H1 (cell line): Measurements from ENCODE around the gene PM20D1.

Source experiments
- CTCF ChIP-seq, 3 experiments: IDR thresholded peaks; 1 replicate in 2 of 3; 2 replicates in 1 of 3; pipeline versions ENCODE4 v1.5.1 to v1.6.1; 2011; ENCODE audit warnings: low read length in 3 of 3, mild to moderate bottlenecking in 3 of 3, inconsistent platforms in 2 of 3, low read depth in 1 of 3, moderate library complexity in 1 of 3; ENCODE audit not compliant: insufficient read depth in 1 of 3; ENCODE audit errors: control extremely low read depth in 1 of 3
- GTF2F1 ChIP-seq: IDR thresholded peaks from 2 replicates; pipeline ENCODE4 v1.6.1; 2012; ENCODE audit warnings: low read depth, low read length, improper control_type of control experiment, borderline replicate concordance
- PHF8 ChIP-seq: fragments of 200-600 bp; sonication (generic); conservative IDR thresholded peaks from 2 replicates; pipeline ENCODE4 v1.7.1; 2012; ENCODE audit warnings: low read depth, mild to moderate bottlenecking, inconsistent platforms, low read length, moderate library complexity
- POLR2A ChIP-seq, 2 experiments: IDR thresholded peaks; 1 replicate in 1 of 2; 2 replicates in 1 of 2; pipeline ENCODE4 v1.6.1; 2011; ENCODE audit warnings: low read depth in 2 of 2, low read length in 2 of 2, mild to moderate bottlenecking in 2 of 2; ENCODE audit errors: control extremely low read depth in 1 of 2
- POLR2AphosphoS5 ChIP-seq: IDR thresholded peaks from 2 replicates; pipeline ENCODE4 v1.6.1; 2011; ENCODE audit warnings: low read depth, low read length
- ZNF274 ChIP-seq: IDR thresholded peaks from 2 replicates; pipeline ENCODE4 v1.7.0; 2012; ENCODE audit warnings: low read length, borderline replicate concordance; ENCODE audit errors: extremely low read depth

- TF ChIP-seq POLR2AphosphoS5 (no peak), CTCF (IDR thresholded peaks at IDR 0.05; ENCODE audit: control extremely low read depth in 1 of 3, insufficient read depth in 1 of 3, low read depth in 1 of 3, low read length in 3 of 3) (no peak), GTF2F1 (no peak), POLR2A (IDR thresholded peaks at IDR 0.05; ENCODE audit: control extremely low read depth in 1 of 2, low read depth in 2 of 2, low read length in 2 of 2) (no peak), ZNF274 (no peak), PHF8 (no peak)
These were observed 20.3 kb upstream of the PM20D1 start for GRCh38 chr1:205870236-205870635.
